Stimulated activated CD4-positive, alpha-beta T cell treated with anti-CD3 and anti-CD28 coated beads, Interleukin-15, amount 100 ng/mL, for 24 hours (primary cell): ENCODE measurements around the gene LRG1.

ENCODE experiments used
- DNase-seq: peaks from one replicate; pipeline ENCODE4 v3.0.0-alpha.2; 2020

LRG1 gene, protein sequence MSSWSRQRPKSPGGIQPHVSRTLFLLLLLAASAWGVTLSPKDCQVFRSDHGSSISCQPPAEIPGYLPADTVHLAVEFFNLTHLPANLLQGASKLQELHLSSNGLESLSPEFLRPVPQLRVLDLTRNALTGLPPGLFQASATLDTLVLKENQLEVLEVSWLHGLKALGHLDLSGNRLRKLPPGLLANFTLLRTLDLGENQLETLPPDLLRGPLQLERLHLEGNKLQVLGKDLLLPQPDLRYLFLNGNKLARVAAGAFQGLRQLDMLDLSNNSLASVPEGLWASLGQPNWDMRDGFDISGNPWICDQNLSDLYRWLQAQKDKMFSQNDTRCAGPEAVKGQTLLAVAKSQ

DNA sequence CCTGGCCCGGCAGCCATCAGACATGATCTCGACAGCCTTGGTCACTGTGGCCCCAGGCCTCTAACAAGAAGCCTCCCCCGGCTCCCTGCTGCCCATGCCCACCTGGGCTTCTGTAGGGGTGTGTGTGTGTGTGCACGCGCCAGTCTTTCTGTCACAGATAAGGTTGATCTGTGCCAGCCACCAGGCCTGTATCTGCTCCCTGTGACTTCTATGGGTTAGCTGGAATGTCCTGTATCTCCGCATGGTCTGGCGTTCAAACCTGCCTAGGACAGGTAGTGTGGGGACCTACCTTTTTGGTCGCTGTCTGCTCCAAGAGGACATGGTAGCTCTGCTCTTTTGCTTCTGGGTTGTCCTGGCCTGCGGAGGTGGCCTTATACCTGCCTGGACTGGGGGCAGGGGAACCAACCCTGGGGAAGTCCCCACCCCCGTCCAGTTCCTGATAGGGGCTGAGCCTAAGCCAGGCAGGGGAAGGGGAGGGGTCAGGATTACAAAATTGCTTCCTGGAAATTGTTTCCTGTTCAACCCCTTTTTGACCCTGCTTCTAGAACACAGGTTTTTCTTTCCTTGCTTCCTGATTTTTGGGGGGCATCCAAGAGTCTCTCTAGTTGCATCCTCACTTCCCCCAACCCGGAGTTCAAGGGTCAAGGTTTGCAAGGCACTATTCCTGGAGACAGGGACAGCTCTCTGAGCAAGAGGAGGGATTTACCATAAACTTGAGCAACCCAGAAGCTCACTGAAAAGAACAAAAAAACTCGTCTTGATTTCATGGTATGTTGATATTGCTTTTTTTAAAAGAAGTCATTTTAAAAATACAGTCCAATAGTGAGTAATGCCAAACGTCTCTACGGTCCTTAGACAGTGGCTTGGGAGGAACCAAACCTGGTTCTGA lies at the start of gene LRG1:
Gene LRG1, minus strand, starts transcription at position 344 of the 889 bp plus-strand sequence. Its CDS starts 23 bp downstream, at position 321.
- peak; percentile 35 for DNase-seq

DNA sequence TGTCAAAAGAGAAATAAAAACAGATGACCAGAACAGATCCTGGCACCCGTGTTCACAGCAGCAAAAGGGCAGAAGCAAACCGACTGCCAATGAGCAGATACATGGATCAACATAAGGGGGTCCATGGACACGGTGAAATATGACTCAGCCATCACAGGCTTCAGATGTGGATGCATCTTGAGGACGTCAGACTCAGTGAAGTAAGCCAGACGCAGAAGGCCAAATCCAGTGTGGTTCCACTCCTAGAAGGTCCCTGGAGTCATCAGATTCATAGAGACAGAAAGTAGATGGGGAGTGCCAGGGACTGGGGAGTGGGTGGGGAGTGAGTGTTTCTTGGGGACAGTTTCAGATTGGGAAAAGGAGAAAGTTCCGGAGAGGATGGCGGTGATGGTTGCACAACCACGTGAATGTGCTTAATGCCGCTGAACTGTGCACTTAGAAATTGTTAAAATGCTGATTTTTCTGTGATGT lies 48.5 kb upstream of the LRG1 start:
- no peak for DNase-seq

DNA sequence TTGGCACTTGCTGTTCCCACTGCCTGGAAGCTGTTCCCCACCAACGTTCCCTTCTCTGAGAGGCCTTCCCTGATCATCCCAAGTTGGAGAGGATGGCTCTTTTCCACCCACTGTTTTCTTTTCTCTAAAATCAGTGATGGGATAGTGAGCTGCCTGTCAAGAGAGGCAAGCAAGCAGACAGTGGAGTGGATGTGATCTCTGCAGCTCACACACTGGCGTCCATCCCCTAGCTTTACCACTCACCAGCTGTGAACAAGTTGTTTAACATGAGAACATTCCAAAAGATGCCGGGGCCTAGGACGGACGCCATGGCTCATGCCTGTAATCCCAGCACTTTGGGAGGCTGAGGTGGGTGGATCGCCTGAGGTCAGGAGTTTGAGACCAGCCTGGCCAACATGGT lies 47.7 kb upstream of the LRG1 start:
- no peak for DNase-seq

DNA sequence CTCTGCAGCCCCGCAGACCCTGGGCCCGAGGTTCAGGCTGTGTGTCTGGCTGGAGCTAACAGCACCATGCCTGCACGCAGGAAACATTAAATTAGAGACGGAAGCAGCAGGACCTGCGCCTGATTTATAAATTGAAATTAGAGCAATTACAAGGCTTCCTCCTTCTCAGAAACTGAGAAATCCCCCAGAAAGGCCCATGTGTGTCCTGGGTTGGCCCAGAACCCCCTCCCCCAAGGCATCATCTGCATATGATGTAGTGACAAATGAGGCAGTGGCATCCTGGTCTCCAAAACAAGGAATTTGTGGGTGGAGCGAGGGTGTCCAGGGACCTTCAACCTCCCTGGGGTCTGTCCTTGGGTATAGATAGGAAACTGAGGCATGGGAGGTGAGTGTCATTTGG lies 46.9 kb upstream of the LRG1 start:
- no peak for DNase-seq

DNA sequence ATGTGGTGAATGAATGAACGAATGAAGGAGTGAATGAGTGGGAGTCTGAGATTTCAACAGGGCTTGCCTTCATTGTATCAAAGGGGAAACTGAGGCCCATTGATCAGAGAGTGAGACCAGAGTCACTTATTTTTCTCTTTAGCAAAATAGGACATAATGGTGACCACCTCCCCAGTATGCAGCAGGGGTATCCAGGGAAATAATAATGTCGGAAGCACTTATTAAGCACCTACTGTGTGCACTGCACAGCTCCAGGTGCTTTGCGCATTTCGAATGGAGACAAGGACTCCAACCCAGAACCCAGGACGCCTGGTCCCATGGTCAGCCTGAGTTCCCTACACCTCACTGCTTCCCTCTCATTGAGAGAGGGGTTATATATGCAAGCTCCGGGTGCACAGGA lies 46.4 kb upstream of the LRG1 start:
- DNase-seq, result no peak

DNA sequence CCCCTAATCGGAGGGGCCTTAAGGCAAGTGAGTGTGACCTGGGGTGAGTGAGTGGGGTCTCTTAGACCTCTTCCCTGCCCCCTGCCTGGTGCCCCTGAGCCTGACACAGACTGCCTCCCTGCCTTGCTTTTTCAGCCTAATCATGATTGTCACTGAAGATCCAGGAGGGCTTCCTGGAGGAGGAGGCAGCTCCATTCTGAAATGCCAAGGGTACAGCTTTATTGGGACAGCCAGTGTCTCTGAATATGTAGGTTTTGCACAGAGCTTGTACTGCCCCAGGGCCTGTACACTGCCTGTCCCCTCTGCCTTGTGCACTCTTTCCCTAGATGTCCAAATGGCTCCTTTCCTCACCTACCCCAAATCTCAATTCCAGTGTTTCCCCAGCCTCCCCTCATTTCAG lies 45.7 kb upstream of the LRG1 start:
- no peak for DNase-seq

DNA sequence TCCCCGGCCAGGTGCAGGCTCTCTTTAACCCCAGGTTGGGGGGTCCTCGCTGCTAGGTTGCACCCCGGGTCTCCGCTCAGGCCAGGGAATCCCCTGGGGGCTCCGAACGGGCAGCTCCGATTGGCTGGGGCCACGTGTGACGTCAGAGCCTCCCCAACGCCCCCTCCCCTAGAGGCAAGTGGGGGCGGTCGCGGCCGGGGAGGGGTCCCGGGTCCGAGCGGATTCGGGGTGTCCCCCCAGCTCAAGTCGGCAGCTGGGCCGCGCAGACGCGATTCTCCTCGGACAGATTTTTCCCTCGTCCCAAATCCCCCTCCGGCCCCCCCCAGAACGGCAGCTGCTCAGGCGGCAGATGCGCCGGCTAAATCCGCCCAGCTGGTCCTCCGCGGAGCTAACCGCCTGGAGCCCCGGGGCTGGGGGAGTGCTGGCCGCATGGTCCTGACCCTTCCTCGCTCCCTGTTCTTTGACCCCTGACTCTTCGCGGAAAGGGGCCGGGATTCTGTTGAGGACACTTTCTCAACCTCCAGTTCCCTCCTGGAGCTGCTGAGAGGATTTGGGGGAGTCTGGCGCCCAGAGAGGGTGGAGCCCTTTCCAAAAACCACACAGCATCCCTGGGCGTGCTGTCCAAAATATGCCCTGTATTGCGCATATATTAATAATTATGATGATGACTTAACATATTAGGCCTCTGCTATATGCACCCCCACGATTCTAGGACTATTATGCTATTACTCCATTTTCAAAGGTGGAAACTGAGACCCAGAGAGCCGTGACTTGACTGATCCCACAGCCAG lies 45.0 kb upstream of the LRG1 start:
- DNase-seq, result no peak

DNA sequence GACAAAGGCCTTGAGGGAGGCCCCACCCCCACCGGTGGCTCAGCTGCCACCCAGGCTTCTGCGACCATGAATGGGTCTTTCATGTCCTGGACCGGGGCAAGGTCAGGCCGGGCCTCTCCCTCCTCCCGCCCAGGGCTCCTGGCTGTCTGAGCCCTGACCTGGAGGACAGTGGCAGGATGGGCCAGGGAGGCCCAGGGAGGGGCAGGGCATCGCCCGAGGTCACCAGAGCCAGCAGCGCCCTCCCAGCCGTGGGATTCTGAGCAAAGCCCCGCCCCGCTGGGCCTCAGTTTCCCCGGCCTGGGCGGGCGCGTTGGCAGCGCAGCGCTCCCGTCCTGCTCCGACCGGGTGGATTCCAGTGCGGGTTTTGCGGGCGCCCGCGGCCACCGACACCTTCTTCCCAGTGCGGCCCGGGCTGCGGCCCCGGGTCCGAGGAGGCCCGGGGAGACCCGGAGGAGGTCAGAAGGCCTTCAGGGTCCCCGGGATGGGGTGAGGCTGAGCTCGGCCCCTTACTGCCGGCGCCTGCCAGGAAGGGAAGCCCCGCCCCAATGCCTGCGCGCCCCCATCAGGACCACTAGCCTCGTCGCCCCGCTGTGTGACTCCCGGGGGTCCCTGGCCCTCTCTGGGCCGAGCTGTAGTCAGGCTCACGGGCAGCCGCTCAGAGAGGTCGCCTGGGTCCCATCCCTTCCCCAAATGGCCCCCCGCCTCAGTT lies 44.3 kb upstream of the LRG1 start:
- peak; percentile 55 for DNase-seq

DNA sequence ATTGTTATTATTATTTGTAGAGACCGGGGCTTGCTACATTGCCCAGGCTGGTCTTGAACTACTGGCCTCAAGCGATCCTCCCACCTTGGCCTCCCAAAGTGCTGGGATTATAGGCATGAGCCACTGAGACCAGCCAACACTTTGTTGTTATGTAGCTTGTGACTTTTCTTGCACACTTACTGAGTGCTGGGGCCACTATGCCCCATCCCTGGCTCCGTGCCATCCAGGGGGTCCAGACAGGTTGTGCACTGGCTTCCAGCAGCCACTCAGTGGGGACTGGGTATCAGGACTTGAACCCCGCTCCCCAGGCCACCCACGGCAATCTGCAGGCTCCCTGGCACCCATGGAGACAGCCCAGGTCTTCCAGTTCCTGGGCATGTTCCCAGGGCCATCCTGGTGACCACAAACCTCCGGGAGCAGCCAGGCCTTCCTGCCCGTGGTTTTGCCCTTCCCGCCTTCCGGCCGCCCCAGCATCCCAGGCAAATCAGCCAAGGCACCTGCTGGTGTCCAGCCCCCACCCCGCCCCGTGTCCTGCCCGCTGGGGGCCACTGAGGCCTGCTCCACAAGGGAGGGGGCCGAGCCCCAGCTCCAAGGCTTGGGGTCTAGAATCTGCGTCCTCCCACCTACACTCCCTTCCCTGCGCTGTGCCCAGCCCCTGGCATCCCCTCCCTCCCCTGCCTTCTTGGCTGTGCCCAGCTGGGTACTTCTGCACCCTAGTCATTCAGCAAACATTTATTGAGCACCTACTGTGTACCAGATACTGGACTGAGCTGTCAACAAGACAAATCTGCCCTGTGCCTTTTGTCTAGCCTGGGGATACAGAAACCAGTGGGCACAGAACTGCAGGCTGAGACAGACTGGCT lies 43.4 kb upstream of the LRG1 start:
- DNase-seq, result no peak

DNA sequence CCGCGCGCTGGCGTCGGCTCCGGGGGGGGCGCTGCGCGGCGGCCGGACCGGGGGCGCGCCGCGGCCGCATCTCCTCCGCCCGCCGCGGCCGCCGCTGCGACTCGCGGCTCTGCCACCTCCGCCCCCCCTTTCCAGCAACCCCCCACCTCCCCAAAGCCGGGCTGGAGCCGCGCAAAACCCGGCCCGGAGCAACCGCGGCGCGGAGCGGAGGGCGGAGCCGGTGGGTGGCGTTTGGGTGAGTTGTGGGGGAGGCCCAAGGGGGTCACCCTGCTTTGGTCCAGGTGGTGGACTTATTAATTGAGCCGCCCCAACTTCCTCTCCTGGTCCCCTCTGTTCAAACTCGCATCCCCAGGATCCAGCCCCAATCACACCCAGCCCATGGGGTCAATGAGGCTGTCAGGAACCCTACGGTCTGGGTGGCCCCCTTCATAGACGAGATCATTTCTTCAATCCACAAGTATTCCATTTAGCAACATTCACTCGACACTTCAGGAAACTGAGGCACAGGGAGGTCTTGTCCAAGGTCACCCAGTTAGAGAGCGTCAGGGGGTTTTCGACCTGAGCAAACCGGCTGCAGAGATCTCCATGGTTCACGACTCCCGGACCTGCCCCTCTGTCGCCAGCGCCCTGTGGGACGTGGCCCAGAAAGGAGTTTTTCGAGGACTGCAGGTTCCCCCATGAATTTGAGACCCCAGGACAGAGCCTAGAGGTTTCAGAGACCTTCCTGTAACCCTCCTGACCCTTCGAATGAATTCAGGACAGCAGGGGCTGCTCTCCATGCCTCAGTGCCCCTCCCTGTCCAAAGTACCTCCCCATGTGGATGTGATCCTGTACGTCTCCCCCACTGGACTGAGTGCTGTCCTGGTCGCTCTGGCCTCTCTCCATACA lies 42.1 kb upstream of the LRG1 start:
- DNase-seq, result peak; percentile 41

DNA sequence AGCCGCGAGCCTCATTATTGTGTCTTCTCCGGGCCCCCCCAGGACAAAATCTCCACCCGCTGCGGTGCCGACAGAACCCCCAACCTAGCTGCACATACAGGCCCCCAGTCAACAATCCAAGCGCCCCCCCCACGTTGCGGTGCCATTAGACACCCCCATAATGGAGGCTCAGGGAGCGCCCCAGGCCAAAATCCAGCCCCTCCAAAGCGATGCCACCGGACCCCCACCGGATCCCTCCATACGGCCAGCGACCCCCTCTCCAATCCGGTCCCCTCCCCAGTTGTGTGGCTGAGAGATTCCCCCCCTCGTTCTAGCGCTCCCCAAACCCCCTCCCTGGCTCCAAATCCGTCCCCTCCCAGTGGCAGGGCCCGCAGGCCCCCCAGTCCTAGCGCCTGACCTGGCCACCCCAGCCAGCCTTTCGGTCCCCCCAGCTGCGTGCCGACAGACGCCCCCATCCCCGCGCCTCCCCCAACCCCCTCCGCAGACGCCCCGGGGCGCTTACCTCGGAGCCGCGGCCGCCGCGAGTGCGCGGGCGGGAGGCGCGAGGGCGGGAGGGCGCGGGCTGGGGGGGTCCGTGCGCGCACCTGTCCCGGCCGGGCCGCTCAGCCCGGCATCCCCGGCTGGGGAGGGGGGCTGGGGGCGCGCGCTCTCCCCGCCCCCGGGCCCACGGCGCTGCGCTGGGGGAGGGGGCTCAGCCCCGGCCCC lies 41.3 kb upstream of the LRG1 start:
- DNase-seq, result no peak

DNA sequence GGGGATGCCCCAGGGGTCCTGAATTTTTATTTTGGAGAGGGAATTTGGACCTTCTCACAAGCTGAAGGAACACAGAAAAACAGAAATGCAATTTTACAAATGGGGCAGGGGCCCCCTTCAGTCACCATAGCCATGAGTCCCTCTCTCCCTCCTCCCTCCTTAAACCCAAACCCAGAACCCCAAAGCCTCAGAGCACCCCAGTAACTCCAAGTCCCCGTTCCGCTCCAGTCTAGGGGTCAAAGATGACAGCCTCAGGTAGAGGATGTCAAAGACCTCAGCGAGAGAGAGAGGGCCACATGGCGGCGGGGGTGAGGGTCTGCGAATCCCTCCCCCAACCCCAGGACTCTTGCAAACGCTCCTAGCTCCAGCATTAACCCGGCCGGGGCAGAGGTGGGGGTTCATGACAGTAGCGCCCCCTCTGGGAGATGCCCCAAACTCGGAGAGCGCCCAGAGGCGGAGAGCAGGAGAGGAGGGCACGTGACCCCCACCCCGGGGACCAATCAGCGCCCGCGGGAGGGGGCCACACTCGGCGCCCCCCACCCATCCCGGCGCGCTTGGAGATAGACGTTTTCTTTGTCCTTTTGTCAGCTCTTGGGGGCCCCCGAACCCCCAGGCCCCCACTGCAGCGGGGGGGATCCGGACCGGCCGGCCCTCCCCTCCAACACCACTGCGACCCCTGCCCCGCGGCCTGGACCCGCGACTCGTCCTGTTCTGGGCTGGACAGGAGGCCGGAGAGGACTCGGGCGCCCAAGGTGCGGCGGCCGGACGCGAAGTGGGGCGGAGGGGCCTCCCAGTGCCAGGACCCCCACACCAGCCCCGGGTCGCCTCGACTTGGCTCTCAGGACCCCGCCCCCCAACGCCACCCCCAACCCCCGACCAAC lies 40.4 kb upstream of the LRG1 start:
- no peak for DNase-seq

DNA sequence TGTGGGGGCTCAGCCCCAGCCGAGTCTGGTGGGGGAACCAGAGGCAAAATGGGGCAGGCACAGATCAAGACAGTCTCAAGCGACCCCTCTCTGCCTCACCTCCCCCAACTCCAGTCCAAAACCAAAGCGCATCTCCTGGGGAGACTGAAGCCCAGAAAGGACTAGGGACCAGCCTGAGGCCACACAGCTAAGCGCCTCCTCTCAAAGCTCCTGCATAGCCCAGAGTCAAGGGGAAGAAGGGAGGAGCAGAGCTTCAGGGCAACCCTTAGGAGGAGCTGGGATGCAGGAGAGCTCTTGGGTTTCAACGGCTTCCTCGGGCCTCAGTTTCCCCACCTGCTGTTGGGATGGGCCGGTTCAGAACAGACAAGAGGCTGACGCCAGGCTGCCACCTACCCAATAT lies 39.6 kb upstream of the LRG1 start:
- DNase-seq, result no peak

DNA sequence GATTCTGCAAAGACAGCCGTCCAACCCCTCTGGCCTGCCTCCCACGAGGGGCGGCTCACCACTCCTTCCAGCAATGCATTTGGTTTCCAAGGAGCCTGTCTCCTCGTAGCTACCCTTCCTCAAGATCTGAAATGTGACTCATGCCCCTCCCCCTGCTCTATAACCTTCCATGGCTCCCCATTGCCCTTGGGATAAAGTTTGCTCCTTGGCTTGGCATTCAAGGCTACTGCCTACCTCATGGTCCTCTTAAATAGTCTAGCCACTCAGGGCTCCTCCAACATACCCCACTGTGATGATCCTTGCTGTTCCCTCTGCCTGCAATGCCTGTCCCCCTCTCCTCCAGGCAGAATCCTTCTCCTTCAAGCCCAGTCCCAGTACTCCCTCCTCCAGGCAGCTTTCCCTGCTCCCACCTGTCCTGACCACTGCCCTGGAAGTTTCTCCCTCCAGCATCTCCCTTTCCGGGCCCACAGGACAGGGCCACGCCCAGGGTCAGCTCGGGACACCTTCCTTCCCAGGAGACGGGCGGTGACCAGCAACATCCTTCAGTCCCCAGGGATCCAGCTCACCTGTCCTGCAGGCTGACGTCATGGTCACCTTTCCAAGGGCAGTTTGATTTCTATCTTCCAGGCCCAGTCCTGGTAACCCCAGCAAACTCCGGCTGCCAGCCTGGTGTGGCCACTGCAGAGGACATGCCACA lies 38.9 kb upstream of the LRG1 start:
- no peak for DNase-seq

DNA sequence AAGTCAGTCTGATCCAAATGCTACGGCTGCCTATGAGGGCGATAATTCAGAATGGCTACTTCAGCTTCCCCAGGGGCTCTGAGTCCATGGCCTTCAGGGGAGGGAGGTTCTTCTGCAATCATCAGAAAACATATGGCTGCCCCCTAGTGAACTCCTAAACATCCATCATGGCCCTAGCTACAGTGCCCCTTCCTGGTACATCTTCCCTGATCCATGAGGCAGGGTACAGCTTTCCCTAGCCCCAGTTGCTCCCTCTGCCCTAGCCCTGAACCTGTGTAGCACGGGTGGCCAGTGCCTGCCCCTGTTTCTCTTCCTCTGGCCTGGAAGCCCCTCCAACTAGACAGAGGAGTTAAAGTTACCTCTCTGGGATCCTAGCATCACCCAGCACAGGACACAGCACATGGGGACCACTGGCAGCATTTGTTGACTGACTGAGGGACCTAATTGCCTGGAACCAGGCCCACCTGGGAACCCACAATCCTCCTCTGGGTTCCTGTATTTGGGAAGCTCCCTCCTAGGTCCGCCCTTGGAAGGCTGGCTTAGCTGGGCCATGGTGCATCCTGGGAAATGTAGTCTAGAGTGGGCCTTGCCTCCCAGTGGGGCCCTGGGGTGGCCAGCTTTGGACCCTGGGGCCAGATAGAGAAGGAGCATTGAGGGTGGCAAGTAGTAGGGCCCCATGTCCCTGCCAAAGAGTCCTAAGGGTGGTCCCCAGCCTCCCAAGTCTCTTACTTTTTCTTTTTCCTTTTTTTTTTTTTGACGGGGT lies 37.4 kb upstream of the LRG1 start:
- DNase-seq, result no peak

DNA sequence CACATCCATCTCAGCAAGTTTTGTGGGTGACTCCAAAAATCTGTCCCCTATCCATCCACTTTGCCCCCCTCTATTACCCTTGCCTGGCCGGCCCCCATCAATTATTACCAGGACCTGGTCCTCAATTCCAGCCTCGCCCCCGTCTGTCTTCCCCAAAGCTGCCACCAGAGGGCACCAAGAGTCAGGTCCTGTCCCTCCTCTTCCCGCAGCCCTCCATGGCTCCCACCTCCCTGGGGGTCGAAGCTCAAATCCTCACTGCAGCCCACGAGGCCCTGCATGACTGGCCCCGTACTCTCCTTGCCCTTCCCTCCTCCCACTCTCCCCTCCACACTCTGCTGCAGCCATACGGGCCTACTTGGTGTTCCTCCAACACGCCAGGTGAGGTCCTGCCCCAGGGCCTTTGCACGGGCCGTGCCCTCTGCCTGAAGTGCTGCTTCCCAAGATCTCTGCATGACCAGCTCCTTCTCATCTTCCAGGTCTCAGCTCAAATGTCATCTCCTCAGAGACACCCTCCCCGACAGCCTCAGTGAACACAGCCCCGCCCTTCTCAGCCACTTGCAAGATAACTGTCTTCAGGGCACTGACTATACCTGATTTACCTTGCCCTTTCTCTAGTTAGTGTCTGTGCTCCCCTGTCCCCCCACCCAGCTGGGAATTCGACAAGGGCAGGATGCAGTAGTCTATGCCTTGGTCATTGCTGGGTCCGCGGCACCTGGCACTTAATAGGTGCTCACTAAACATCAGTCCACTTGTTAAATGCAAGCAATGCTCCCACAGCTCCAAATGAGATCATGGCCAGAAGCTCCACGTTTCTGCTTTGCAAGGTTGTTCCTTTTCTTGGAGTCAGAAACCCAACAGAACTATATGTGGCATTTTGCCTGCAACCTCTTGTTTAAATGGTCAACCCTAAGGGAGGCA lies 36.4 kb upstream of the LRG1 start:
- DNase-seq, result peak; percentile 83
